CD4-positive, alpha-beta T cell treated with Interleukin-4 for 1 hour (primary cell): ENCODE data around the gene MTOR.

Source experiments
- DNase-seq, 2 donors: peaks; one replicate each; pipeline ENCODE4 v3.0.0-alpha.2; 2020 to 2022

The MTOR gene

DNA sequence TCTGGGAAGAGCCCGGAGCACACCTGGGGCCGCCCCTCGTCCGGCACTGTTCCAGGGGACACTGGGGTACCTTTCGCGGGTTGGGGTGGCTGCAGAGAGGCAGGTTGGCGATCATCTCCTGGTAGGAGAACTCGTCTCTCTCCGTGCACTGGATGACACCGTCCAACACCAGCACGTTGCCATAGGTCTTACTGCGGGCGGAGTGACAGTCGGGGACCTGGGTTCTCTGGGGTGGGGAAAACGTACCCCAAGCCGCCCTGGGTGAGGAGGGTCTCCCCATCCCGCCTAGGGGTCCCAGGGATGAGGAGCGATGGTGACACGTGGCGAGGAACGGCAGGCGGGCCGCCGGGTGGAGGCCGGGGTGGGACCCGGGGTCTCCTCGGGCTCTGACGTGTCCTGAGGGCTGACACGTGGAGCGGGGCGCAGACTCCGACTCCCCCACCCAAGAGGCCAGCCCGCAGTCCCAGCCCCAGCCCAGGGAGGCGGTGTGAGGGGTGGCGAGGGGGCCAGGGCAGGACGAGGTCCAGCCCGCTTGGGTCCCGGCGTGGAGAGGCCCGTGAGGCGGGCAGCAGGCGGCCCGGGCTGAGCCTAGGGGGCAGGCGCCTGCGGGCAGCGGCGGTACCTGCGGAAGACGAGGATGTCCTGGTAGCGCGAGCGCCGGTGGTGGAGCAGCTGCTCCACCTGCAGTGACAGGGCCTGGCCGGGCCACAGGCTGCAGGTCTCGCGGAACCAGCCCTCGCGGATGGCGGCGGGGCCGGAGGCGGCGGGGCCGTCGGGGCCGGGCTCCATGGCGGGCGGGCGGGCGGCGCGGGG is 203.0 kb downstream of the MTOR start:
- no peak for DNase-seq

DNA sequence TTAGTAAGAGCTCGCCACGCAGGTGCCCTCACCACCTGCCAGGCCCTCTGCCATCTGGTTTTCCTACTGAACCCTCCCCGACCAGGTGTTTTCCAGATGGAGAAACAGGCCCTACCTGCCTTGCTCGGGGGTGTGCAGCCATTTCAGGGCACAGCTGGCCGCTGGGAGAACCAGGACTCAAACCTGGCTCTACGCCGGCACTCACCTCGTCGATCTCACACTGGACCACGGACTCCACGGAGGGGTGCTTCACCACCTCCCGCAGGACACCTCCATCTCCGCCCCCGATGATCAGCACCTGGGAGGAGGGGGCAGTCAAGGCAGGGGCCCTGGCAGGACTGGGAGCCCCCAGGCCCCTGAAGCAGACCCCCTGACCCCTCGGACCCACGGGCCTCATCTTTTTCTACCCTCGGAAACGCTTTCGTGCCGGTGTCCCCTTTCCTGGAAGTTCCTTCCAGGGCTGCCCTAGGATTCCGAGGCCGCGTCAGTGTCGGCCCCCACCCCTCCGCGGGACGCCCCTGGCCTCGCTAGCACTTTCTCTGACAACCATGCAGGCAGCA is 203.7 kb downstream of the MTOR start:
- DNase-seq, result no peak

DNA sequence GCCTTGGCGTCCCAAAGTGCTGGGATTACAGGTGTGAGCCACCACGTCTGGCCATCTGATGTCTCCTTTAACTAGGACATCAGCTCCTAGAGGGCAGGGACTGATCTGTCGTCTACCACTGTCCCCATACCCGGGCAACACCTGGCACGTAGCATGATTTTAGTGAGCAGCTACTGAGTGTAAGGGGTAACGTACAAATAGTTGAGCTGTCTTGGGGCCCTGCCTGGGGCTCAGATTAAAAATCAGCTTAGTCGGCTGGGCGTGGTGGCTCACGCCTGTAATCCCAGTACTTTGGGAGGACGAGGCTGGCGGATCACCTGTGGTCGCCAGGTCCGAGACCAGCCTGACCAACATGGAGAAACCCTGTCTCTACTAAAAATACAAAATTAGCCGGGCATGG is 204.3 kb downstream of the MTOR start:
- no peak for DNase-seq

DNA sequence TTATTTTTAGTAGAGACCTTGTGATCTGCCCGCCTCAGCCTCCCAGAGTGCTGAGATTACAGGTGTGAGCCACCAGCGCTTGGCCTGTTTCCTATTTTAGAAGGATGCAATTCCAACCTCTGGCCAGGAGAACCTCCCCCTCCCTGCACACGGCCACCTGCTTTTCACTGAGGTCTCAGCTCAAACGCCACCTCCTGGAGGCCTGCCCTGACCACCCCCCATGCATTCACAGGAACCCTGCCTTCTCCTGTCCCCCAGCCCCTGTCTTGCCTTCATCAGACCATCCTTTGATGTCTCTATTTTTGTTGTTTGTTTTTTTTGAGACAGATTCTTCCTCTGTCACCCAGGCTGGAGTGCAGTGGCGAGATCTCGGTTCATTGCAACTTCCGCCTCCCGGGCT is 204.9 kb downstream of the MTOR start:
- no peak for DNase-seq
